Vagina (tissue), 2 donors: ENCODE data around the gene FUBP1.

Experiments used
- CTCF ChIP-seq, 3 experiments: fragments of 450-650 bp in 2 of 3; fragments of 200-600 bp in 1 of 3; sonication (generic) in 1 of 3; IDR thresholded peaks; one replicate each; pipeline ENCODE4 v1.5.1; 2017 to 2019; ENCODE audit warnings: antibody characterized with exemption in 3 of 3, mild to moderate bottlenecking in 2 of 3, moderate library complexity in 2 of 3
- POLR2A ChIP-seq, 2 donors: fragments of 450-650 bp; IDR thresholded peaks; one replicate each; pipeline ENCODE4 v1.6.1; 2017; ENCODE audit warnings: antibody characterized with exemption in 2 of 2, mild to moderate bottlenecking in 2 of 2, moderate library complexity in 2 of 2
- POLR2AphosphoS5 ChIP-seq, 2 donors: sonication (generic); formaldehyde crosslinking; IDR thresholded peaks; one replicate each; pipeline ENCODE4 v1.9.0; 2017; ENCODE audit warnings: antibody characterized with exemption in 2 of 2, mild to moderate bottlenecking in 2 of 2, low read depth in 1 of 2; ENCODE audit not compliant: insufficient read depth in 1 of 2

GRCh38 chr1:77991638-77992037 is 12.8 kb upstream of the FUBP1 start:
- TF ChIP-seq POLR2AphosphoS5 (IDR thresholded peaks at IDR 0.05; ENCODE audit: insufficient read depth in 1 of 2, low read depth in 1 of 2) (no peak), POLR2A (IDR thresholded peaks at IDR 0.05) (no peak), CTCF (IDR thresholded peaks at IDR 0.05) (no peak)
